ENCODE measurements around the gene LRRC55. TPM values are rescaled to one million over a fixed set of nuclear protein-coding genes. Genes with fewer than 3 reads are reported as not detected.

Gene LRRC55
- total RNA-seq, 2 experiments from 2014 or later, result not detected

Other genes with a start within 250 kb of the LRRC55 start
- gene OR5AK2, start 193.0 kb upstream of the LRRC55 start, total RNA-seq, result not detected
- not detected for gene APLNR, start 55.3 kb downstream of the LRRC55 start, total RNA-seq
- 10 to 100 TPM; 10.5 to 10.9 TPM for gene TNKS1BP1, start 143.0 kb downstream of the LRRC55 start, total RNA-seq
- 100 to 1,000 TPM; 185 to 191 TPM for gene SSRP1, start 153.9 kb downstream of the LRRC55 start, total RNA-seq
- gene P2RX3, start 156.4 kb downstream of the LRRC55 start, total RNA-seq, result not detected
- gene PRG3, start 199.2 kb downstream of the LRRC55 start, total RNA-seq, result not detected
- gene PRG2, start 208.7 kb downstream of the LRRC55 start, total RNA-seq, result under 1 TPM in 1 of 2 experiments, not detected in 1; 0.26 TPM
- gene SLC43A3, start 245.2 kb downstream of the LRRC55 start, total RNA-seq, result 100 to 1,000 TPM; 103 to 120 TPM